ENCODE measurements around the gene GCC2. TPM values are rescaled to one million over a fixed set of nuclear protein-coding genes. Genes with fewer than 3 reads are reported as not detected.
"Not testable (repeated sequence)": the region's sequence is repeated elsewhere in the genome, so short reads cannot be mapped to it uniquely, and the experiment has no call there.

Gene GCC2
- polyA plus RNA-seq (ENCODE audit: insufficient read length in 10 of 10): 10 to 100 TPM; 14.2 to 27.0 (median 21.0) TPM
- long read RNA-seq, donor 1, partial matches to known transcripts: 0 of 2 reads
- long read RNA-seq, donor 1, other reads (novel, unspliced or antisense): 0 of 2 reads
- long read RNA-seq, donor 2, partial matches to known transcripts: 0 of 1 reads
- long read RNA-seq, donor 2, other reads (novel, unspliced or antisense): 0 of 1 reads
- long read RNA-seq, donor 3: 0 reads
- long read RNA-seq, donor 4: 0 reads
- long read RNA-seq, donor 5, partial matches to known transcripts: 8 of 11 reads
- long read RNA-seq, donor 5, other reads (novel, unspliced or antisense): 0 of 11 reads
- long read RNA-seq, donor 6: 0 reads
- long read RNA-seq, donor 7: 0 reads
- long read RNA-seq, donor 8: 0 reads
- long read RNA-seq, donor 9: 0 reads

- DNase-seq: peak; percentile 90 to 97 (median 94)
Observed at GRCh38 chr2:108448678-108449409, at the start of gene GCC2. GCC2 (plus strand) TSS chr2:108449206; CDS start chr2:108449275, 69 bp downstream.

- DNase-seq: no peak
Observed at GRCh38 chr2:108399479-108399878, 49.5 kb upstream of the GCC2 start.

GRCh38 chr2:108401800-108402199, 47.2 kb upstream of the GCC2 start:
- DNase-seq: no peak

- peak in 1 of 3 donors; percentile 22 for DNase-seq
Observed at GRCh38 chr2:108403494-108403893, 45.5 kb upstream of the GCC2 start.

GRCh38 chr2:108404784-108405397, 44.1 kb upstream of the GCC2 start:
- no peak for DNase-seq

- DNase-seq: no peak
Observed at GRCh38 chr2:108407864-108408729, 40.9 kb upstream of the GCC2 start.

GRCh38 chr2:108409768-108410167, 39.2 kb upstream of the GCC2 start:
- DNase-seq: no peak

GRCh38 chr2:108412995-108413710, 35.9 kb upstream of the GCC2 start:
- peak in 1 of 3 donors; percentile 52 for DNase-seq

GRCh38 chr2:108413711-108414095, 35.3 kb upstream of the GCC2 start:
- DNase-seq: no peak

GRCh38 chr2:108414256-108414876, 34.6 kb upstream of the GCC2 start:
- no peak for DNase-seq

GRCh38 chr2:108414945-108415344, 34.1 kb upstream of the GCC2 start:
- DNase-seq: no peak

GRCh38 chr2:108417254-108417653, 31.8 kb upstream of the GCC2 start:
- DNase-seq: no peak

- DNase-seq: no peak
Observed at GRCh38 chr2:108418416-108418815, 30.6 kb upstream of the GCC2 start.

GRCh38 chr2:108423067-108423466, 25.9 kb upstream of the GCC2 start:
- no peak for DNase-seq

GRCh38 chr2:108423502-108424251, 25.3 kb upstream of the GCC2 start:
- DNase-seq: no peak

- DNase-seq: no peak
Observed at GRCh38 chr2:108428286-108429009, 20.6 kb upstream of the GCC2 start.

- DNase-seq: not testable (repeated sequence)
Observed at GRCh38 chr2:108435578-108435977, 13.4 kb upstream of the GCC2 start.

GRCh38 chr2:108436976-108437375, 12.0 kb upstream of the GCC2 start:
- DNase-seq: no peak

GRCh38 chr2:108441712-108442111, 7.3 kb upstream of the GCC2 start:
- no peak for DNase-seq
